NK-92 treated with Interleukin-12 subunit alpha and Interleukin-12 subunit beta, amount 100 ng/mL, for 24 hours (cell line): ENCODE results near the gene TCF4.

ENCODE experiments used
- DNase-seq: peaks from one replicate; lab custom pipeline; 2025; lab: John Stamatoyannopoulos, UW

The TCF4 gene

DNA sequence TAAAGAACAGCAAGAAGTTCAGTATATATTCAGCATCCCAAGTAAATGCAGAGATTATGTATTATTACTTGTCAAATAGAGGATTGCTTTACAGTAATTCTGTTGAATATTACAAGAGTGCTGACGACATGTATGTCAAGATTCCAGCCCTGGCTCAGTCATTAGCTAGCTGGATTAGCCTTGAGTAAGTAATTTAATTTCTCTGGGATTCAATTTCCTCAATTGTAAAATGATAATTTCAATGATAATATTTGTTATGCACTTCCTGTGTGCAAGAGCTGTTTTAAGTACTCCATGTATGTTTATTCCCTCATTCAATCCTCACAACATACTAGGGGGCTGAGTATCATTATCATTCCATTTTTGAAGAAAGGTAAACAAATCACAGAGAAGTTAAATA, 44.0 kb downstream of the TCF4 start:
- no peak for DNase-seq

DNA sequence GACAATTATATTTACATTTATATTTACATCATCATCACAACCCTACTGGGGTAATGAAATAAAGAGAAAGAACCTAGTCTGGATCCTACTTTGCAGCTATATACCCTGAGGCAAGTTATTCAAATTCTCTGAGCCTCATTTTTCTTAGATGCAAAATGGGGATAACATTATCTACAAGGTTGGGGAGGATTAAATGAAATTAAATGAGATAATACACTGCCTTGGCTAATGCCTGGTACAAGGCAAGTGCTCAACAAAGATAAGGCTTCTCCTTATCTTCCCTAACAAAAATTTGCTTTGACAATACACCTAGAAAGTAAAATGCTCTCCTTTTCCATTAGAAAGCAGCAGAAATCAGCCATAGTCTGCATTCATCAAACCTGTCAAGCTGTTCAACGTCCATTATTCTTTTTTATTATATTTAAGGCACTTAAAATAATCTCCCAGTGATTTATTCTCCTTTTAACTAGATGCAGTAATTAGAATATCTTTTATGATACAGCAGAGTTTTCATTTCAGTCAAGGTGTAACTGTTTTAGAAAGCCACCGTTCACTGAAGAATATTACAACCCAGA, 44.8 kb downstream of the TCF4 start:
- DNase-seq, result no peak

GRCh38 chr18:55541571-55541970, 46.4 kb downstream of the TCF4 start:
- no peak for DNase-seq

DNA sequence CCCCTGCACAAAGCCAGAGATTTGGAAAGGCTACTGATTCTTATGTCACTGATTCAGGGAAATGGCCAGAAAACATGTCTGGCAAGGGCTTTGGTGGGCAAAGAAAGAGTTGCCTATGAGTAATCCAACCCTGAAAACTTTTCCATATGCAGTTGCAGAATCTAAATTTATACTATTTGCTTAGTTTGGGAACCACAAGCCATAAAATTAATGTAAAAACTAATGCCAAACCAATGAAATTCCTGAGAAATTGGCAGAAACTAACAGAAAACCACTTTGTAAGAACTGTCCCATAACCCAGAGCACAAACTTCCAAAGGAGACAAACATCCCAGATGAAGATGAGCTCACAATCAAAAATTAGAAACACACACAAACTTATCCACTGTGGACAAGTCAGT, 48.8 kb downstream of the TCF4 start:
- no peak for DNase-seq

DNA sequence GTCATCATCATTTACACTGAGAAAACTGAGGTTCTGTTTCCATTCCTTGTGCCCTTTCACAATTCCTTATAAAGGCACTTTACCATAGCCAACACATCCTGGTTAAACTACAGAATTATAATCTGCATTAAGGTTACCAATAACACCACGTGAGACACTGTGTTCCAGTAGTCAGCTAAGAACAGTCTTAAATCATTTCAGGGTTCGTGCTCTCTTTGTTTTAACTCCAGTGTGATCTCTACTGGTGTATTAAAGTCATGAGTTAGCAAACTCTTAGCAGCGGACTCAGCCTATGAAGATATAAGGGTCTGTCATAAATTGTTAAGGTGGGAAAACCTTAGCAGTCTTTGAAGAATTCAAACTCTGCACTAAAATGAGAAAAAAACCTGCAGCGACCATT, 53.0 kb downstream of the TCF4 start:
- DNase-seq, result no peak

DNA sequence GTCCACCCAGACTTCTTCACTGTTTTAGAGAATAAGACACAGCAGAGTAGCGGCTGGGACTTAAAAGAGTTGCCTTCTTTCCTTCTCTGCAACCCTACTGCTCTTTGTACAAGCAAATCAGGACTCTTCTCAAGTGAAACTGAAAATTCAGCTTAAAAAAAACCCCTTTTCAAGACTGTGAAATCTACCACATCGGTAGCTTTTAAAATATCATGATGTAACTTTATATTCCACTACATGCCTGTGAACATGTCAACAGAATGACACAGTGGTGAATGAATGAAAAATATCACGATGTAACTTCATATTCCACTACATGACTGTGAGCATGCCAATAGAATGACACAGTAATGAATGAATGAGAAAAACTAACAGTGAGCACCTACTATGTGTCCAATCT, 53.4 kb downstream of the TCF4 start:
- no peak for DNase-seq

- DNase-seq, result no peak
Measured at GRCh38 chr18:55530166-55530565, 57.8 kb downstream of the TCF4 start.

DNA sequence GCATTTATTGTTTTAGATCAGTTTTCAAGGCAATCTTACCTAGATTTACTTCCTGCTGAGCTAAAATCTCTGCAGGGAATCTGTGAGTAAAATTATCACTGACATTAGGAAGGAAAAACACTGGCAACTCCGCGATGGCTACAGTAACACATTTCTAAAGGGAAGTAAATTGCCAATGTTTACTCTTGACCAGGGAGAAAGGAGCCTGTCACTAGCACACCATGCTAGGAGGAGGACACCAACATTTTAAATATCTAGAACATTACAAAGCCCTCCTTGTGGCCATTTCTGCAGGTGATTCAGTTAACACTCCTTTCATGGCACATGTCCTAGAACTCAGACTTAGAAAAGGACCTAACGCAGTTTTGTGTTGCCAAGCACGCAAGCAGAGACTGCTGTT, 58.4 kb downstream of the TCF4 start:
- DNase-seq, result no peak

DNA sequence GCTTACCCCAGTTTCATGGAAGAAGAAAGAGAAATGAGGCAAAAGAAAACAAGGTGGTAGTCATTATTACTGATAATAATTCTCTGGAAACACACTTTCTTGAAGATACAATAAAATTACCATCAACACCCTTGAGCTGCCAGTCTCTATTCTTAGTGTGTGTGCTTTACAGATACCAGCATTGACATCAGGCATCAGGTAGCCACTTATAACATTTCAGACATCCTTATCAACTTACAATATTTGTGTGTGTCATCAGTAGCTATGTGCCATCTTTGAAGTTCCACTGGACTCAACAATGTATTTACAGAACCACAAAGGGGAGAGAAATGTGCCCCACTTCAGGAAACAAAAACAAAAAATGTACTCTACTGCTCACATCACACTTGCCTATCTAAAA, 62.1 kb downstream of the TCF4 start:
- DNase-seq, result no peak

- DNase-seq, result no peak
Measured at GRCh38 chr18:55524353-55525073, 63.5 kb downstream of the TCF4 start.

- no peak for DNase-seq
Measured at GRCh38 chr18:55523001-55523400, 65.0 kb downstream of the TCF4 start.

DNA sequence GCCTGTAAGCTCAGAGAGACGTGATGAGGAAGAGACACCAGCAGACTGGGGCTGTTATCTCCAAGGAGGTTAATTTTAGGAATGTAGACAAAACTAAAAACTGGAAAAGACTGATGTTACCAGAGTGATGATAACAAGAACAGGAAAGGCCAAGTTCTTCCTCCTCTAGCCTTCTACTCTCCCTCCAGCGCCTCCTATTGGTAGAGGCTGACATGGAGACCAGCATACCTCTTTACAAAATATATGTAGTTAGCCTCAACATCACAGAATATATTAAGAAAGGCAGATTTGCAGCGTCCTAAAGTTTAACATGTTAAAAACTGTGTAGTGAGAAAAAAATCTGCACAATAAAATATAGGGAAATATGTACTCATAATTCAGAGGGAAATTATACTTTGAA, 66.0 kb downstream of the TCF4 start:
- no peak for DNase-seq

DNA sequence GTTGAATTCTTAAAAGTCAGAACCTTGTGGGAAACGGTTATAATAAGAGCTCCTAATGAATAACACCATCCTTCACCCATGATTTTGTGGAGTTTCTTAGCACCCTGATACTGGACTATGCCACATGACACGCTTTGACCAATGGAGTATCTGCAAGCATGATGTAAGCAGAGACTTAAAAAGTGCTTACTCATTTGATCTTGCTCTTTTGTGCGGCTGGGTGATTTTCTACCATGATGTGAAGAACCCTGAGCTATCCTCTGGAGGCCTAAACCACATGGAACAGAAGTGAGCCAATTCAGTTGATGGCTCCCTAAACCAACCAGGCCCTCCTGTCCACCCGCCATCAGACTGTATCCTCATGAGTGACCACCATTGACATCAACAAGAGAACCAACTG, 70.9 kb downstream of the TCF4 start:
- no peak for DNase-seq

GRCh38 chr18:55515941-55516710, 71.9 kb downstream of the TCF4 start:
- DNase-seq, result no peak

DNA sequence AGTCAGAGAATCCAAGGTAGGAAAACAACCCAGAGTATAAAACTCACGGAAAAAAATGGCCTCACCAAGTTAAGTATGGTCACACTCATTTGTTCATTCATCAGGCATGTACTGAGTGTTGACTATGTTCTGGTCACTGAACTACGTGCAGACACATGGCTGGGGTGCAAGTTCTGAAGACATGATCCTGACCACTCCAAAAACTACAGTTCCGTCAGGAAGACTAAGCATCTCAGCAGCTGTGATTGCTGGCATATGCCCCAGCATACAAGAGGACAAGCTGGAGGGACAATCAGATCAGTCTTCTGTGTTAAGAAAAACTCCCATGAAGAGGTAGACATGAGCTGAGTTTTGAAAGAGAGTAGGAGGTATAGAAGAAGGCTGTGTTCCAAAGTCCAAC, 72.8 kb downstream of the TCF4 start:
- DNase-seq, result no peak

GRCh38 chr18:55513161-55513560, 74.8 kb downstream of the TCF4 start:
- no peak for DNase-seq

- DNase-seq, result no peak
Measured at GRCh38 chr18:55511277-55511676, 76.7 kb downstream of the TCF4 start.

DNA sequence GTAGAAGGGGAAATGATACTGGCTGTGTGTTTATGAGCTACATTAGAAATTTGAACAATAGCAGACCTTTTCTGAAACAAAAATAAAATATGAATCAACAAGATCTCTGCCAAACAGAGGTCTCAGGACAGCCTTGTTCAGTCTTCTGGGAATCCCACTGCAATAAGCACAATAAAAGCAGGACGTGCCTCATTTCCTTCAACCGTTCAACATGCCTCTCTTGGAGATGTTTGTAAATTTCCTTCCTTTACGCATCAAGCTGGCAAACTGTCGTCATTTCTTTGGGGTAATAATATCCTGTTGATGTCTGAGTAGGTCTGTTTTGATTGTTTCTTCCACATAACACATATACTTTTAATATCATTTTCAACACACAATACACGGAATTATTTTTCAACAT, 77.2 kb downstream of the TCF4 start:
- no peak for DNase-seq

DNA sequence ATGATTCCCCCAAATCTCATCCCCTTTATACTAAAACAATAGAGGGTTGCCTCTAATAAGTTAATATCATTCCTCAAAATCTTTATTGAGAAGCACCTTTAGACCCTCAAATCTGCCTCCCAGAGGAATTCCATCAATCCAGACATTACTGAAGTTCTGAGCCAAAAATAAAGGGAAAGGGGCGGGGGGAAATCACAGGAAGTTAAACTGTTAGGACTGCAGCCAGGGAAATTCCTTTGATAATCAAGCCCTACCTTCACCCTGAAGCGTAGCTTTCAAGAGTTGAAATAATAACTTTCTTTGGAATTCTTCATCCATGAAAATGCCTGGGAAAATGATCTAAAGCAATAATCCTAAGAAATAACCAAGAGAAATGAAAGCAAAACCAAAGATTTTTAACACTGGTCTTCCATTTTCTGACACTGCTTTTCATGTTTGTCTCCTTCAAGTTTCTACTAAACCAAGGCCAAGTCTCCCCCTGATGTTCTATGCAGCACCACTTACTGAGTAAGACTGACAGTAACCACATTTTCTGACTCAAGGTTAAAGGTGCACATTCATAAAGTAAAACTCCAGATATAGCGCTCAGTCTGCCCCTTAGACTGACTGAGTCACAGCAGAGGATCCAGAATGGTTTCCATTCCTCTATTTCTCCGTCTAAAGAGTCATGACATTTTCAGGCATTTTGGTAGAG, 78.2 kb downstream of the TCF4 start:
- DNase-seq, result peak; percentile 5

DNA sequence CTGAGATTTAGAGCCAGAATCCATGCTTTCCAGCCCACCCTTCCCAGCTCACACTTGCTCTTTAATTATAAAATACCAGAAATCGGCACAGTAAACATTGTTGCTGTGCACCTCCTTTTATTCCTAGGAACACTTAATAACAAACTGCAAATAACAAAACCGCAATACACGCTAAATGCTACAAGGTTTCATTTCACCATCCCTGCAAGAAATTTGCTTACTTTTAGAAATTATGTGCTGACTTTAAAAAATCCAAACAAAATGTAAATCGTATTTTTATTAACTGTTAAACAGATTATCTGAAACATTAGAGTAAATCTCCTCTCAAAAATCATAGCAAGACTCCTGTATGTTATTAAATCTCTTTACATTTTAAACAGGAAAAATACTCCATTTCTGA, 79.3 kb downstream of the TCF4 start:
- DNase-seq, result no peak

DNA sequence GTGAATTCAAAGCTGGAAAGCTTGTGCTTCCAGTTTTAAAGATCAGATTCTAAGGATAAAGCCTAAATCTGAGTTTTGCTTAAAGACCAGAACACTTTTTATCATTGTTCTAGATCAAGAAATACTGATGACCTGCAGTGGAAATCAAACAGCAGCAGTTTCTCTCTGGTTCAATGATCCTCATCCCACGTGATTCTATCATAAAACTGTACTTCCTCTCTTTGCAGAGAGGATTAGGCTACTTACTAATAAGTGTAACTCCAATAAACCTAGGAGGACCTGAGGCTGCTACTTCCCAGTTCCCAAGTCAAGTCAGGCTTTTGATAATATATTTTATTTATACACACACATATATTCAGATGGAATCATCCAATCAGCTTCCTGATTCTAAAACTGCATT, 81.9 kb downstream of the TCF4 start:
- DNase-seq, result no peak

GRCh38 chr18:55504808-55505207, 83.2 kb downstream of the TCF4 start:
- DNase-seq, result no peak
